ENCODE measurements around the gene DYSF.

DYSF gene

DNA sequence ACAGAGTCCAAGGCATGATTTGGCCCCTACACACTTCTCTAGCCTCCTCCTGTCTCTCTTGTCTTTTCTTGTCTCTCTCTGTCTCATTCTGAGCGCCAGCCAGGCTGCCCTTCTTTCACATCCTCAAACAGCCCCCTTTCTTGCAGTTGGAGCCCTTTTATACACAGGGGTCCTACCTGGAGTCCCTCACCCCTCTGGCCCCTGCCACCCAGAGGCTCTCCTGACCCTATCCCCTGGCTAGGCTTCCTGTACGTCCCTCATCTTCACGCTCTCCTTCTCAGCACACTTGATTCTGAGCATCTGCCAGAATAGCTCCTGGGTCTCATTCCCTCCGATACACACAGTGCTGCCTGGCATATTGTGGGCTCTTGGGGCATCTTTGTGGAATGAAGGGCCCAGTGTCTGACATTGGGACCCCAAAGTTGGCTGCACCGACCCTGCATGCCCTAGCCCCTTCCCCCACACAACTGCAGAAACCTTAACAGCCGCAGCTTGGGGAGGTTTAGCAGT lies 261.9 kb downstream of the DYSF start:
- DNase-seq = no peak

DNA sequence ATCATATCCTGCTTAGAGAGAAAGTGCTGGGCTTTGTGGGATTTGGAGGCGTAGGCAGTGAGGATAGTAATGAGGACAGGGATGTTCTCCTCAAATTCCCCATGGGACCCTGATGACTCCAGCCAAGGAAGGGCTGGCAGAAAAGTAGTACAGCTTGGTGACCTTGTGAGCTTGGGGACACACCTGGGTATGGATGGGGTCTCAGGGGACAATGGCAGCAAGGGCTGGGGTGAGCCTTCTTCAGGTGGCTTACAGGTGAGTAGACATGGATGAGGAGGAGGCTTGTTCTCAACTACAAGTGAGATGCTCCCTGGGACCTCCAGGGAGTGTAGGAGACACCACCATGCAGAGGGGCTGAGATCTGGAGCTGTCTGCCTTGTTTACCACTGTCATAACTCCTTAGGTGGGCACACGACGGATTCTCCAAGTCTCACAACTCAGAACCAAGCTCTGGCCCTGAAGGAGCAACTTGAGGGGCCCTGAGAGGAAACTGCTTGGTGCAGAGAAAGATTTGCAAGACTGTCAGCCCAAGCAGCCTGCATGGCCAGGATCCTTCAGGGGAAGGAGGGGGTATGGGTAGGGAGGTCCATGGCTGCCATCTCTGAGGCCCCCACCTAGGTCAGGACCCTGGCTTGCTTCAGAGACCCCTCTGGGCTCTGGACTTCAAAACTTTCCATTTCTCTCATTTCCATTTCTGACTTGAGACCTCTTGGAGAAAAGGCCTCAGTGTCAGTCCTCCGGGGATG lies 262.8 kb downstream of the DYSF start:
- DNase-seq = no peak

DNA sequence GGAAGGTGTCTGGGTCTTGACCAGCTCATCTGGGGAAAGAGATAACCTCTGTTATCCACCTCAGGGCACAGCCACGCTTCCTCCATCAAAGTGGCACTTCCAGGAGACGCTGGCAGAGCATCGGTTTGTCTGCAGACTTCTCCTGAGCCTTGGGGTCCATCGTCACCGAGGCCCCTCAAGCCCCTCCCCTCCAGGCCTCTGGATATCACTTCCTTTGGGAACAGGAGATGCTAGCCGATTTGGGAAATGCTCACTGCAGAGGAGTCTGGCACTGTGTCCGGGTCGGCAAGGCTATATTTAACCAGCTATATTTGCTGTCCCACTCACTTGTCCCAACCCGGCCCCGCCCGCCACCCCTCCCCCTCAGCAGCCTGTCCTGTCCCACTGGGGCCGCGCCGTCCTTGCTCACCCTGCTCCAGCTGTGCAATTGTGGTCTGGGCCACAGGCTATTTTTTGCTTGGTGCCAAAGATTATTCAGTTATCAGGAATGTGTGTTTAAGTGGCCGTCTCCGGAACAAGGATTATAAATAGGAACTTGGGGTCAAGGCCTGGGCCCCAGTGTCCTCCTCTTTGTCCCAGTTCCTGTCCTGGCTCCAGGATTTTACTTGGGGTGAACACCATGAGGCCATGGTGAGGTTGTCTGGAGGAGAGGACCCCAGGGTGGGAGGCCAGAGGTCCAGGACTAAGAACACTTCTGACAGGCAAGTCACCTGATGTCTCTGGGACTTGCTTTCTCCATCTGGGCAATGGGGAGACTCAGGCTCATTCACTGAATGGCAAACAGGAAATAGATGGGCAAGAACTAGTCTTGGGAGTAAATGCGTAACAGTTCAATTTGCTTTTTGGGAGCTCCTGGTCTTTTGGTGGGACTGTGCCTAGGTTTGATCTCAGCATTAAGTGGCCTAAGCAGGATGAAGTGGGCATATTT lies 263.6 kb downstream of the DYSF start:
- no peak for DNase-seq

DNA sequence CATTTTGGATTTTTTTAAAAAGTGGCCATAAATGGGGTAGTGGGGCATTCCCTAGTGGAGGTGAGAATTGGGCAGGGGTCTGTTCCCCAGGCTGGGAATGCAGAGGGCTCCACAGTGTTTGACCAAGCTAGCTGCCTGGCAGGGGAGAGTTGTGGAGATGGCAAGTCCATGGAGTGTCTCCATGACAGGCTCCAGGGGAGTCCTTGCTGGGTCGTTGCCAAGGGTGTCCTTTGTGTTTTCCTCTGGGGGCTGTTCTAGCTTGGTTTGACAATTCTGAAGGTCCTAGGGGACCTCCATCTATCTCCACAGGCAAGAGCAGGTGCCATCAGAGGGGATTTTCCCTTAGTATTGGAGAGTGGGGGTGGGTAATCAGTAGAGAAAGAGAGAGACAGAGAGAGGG lies 265.3 kb downstream of the DYSF start:
- no peak for DNase-seq

DNA sequence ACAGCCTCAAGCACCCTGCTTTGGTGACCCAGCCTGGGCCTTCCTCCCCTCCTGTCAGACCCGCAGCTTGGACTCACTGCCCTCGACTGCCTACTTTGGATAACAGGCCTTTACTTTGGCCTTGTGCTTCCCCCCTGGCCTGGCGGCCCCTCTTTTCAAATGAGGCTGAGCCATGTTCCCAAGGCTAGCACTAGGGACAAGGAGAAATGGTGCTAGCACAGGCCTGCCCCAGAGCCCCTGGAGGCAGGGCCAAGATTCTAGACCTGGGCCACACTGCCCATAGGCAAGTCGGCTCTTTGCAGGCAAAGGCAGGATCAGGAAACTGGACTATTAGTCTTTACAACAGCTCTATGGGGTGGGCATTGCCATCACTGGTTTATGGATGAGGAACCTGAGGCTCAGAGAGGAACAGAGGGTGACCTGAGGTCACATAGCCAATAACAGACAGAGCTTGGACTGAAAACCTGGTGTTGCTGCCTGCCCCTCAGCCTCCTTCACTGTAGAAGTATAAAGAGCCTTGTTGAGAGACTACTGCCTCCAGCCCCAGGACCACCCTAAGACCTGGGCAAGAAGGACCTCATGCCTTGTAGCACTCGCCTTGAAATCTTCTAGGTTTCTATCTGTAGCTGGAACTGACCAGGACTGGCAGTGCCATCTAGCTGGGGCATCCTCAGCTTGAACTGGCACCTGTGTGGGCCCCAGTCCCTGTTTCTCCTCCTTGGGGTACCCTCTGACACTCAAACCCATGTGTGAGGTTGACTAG lies 266.3 kb downstream of the DYSF start:
- DNase-seq = no peak

DNA sequence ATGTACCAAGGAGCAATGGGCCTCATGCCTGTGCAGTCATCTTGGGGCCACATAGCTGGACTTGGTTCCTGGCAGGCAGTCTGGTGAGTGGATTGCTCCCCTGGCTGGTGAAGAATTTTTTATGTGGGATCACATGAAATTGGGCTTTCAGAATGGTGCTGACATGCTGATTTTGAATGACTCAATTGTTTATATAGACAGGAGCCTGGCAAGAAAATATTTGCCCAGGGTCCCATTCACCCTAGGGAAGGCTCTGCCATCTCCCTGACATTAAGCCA lies 266.9 kb downstream of the DYSF start:
- no peak for DNase-seq

DNA sequence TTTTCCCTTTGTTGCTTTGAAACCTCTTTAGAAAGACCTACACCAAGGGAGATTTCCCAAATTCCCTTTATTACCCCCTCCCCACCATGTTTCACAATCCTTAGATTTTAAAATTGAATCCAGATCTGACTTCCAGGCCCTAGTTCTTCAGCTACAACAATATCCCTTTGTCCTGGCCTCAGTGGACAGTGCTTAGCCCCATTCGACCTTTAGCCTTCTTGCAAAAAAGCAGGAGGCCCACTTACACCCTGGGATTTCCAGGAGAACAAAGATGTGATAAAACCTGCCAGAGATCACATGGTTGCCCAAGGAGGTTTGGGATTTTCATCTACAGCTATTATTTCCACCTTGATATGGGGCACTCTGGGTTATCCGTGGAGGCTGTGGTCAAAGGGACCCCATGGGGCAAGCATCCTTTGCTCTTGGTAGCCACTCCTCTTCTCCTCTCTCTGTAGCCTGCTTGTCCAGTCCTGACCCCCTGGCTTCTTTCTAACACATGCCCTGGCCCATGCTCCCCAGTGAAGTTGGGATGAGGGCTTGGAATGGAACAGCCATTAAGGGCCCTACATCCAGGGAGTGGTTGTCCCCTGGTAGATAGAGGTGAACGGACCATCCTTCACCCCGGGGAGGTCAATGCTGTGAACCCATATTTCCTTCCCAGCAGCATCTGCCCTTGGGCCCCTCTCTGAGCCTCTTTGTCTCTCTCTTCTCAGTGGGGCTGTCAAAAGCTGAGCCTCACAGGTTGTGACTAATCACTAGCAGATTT lies 267.4 kb downstream of the DYSF start:
- no peak for DNase-seq

DNA sequence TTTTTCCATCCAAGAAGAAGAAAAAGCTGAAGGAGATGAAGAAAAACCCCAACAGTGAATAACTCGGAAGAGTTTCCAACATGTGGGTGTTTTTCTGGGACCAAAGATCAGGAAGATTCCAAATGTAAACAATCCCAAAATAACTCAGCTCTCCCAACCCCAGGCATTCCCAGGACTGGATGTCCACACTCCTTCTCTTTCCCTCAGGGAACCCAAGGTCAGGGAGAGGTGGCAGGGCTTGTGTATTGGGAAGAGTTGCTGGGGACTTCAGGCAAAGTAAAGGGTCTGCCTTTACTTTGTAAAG lies 268.0 kb downstream of the DYSF start:
- no peak for DNase-seq

DNA sequence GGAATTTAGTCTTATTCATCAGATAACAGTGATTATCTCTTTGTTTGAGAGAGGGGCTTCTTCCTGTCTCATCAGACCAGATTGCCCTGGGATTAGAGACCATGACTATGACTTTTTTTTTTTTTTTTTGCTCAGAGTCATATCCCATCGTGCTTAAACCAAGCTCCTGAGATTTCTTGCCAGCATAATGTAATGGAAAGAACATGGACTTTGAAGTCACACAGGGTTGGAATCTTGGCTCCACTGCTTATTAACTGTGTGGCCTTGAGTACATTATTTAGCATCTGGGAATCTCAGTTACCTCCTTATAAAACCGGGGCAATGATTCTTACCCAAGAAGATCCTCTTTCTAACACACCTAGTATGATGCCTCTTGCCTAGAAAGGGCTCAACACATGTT lies 268.3 kb downstream of the DYSF start:
- no peak for DNase-seq

DNA sequence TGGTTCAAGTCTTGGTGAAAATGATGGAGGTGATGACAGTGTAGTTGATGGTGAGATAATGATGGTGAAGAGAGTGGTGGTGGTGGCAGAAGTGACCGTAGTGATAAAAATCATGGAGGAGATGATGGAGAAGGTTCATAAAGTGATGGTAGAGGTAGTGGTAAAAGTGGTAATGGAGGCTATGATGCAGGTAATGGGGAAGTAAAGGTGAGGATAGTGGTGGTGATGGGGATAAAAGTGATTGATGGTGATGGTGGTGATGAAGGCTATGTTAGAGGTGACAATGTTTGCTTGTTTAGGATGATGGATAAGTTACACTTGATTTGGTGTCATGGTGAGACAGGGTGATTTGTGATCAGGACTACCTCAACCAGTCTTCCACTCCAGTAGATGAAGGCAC lies 268.9 kb downstream of the DYSF start:
- DNase-seq = no peak

DNA sequence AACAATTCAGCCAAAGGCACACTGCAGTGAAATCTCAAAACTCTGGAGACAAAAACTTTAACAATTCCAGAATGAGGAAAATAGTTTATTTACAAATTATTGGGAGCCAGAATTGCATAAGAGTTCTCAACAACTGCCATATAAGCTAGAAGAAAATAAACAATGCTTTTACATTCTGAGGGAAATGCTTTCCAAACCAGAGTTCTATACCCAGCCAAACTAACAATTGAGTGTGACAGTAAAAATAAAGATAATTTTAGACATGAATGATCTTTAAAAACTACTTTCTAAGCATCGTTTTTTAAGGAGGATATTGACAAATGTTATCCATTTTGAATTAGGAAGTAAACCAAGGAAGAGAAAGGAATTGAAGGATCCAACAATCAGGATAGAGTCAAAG lies 271.4 kb downstream of the DYSF start:
- no peak for DNase-seq

DNA sequence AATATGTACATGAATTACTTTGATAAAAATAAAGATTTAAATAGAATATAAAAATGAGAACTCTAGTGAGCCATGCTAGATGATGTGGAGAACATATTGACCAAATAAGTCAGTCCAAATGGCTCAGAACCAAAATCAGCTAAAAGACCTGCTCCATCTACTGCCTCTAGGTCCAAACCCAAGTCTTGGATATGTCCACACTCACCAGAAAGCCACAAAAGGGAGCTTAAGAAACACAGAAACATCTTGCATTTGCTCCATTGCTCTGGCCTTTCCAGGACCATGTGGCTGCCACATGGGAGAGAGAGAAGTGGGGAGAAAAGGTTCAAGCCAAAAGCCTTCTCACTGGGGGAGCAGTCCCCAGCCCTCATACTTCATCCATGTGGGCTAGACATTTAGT lies 272.5 kb downstream of the DYSF start:
- no peak for DNase-seq

DNA sequence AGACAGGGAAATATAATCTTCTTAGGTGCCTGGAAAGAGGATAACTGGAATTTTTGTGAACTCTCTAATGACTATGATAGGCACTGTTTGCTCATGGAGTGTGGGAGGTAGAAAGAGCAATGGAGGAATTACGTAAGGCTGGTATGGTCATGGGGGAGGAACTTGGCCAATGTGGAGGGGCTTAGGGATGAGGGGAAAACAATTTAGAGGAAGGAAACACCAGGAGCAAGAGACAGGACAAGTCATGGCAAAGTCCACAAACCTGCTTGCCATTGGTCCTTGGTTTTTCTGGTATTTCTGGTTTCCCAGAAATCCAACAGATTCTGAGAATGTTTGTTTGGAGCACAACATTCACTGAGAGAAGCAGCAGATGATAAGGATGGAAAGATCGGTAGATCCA lies 274.2 kb downstream of the DYSF start:
- DNase-seq = no peak

DNA sequence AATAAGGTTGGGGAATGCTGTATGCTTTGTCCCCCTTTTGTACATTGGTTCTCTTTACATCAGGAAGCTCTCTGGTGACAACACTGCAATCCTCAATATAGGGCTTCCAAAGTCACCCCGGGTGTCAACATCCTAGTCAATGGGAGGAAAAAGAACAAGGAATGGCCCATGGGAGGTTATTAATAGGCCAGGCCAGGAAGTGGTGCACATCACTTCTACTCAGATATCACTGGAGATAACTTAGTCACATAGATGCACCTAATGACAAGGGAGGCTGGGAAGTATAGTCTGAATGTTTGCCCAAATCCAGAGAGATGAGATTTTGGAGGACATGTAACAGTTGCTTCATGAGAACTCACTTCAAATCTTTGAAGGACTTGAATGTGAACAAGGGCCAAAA lies 274.7 kb downstream of the DYSF start:
- DNase-seq = no peak

DNA sequence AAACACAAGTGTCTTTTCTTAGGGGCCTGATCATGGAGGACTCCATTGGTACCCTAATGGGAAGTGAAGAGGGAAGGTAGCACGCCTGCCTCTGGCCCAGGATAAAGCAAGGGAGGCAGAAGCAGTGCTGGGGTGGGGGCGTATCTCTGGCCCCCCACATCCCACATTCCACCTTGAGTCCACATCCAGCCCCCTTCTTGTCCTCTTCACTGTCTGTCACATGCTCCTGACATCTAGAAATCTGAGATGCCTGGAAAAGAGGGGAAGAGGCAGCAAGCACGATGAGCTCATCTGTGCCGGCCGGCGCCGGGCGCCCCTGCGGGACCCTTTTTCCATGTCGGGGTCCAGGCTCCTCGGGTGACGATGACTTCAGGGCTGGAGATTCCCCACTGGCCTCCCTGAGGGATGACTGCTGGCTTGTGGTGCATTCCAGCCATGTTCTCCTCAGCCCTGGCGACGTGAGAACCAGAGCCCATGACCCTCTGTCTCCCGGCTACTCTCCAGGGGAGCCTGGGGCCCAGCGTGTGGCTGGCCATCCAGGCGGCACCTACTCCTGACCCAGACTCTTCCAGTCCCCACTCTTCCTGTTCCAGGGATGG lies 277.5 kb downstream of the DYSF start:
- no peak for DNase-seq

DNA sequence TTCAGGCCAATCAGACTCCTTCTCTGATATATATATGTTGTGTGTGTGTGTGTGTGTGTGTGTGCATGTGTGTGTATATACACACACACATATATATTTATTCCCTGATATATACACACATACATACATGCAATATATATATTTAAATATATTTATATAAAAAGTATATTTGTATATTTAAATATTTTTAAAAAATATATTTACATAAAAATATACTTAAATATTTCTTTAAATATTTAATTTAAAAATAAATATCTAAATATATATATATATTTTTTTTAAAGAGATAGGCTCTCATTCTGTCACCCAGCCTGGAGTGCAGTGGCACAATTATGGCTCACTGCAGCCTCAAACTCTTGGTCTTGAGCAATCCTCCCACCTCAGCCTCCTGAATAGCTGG lies 281.3 kb downstream of the DYSF start:
- DNase-seq = no peak

DNA sequence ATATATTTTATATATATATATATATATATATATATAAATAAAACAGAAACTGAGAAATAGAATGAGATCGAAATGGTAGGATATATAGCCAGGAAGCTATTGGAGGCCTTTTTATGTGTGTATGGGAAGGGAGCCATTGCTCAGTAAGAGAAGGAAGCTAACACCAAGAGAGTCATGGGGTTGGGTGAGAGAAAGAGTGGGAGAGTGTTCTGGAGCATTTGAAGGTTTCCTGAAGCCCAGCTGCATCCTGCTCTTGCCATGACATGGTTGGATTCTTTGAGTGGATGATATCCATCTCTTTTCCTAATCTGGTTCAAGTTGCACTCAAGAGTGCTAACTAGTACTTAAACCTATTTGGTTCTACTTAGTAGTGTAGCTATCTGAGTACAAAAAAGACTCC lies 282.3 kb downstream of the DYSF start:
- DNase-seq = no peak
